ENCODE measurements around the gene LRP6. TPM values are rescaled to one million over a fixed set of nuclear protein-coding genes. Genes with fewer than 3 reads are reported as not detected.
"Not testable (repeated sequence)": the region's sequence is repeated elsewhere in the genome, so short reads cannot be mapped to it uniquely, and the experiment has no call there.

Gene LRP6
- total RNA-seq, 2 donors from 2014 or later = 26.2 to 37.9 TPM

DNA sequence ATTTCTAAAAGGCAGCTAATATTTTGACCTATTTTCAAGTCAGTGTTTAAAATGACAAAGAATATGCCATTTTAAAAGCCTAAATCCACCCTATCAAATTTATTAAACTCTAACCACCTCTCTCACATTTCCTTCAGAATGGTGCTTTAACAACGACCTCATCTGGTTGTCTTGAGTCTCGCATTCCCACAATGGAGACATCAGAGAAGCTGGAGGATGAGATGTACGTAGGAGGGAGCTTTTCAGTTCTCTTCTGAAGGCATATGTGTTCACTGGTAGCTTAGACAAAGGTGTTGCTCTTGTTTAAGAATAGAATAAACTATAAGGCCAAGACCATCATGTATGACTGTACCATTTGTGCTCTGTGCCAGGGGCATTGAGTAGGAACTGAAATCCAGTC is 113.2 kb downstream of the LRP6 start:
- no peaks in the 10 kb centered on the region for H3K36me3 ChIP-seq
- TF ChIP-seq, protein P1, sequence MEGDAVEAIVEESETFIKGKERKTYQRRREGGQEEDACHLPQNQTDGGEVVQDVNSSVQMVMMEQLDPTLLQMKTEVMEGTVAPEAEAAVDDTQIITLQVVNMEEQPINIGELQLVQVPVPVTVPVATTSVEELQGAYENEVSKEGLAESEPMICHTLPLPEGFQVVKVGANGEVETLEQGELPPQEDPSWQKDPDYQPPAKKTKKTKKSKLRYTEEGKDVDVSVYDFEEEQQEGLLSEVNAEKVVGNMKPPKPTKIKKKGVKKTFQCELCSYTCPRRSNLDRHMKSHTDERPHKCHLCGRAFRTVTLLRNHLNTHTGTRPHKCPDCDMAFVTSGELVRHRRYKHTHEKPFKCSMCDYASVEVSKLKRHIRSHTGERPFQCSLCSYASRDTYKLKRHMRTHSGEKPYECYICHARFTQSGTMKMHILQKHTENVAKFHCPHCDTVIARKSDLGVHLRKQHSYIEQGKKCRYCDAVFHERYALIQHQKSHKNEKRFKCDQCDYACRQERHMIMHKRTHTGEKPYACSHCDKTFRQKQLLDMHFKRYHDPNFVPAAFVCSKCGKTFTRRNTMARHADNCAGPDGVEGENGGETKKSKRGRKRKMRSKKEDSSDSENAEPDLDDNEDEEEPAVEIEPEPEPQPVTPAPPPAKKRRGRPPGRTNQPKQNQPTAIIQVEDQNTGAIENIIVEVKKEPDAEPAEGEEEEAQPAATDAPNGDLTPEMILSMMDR (IDR thresholded peaks at IDR 0.05) = no peak
- H3K4me3 ChIP-seq = no peak overlapping the region
- H3K4me1 ChIP-seq = no peaks in the 10 kb centered on the region
- H3K27ac ChIP-seq = no peak overlapping the region
- no peak for DNase-seq
- H3K9ac ChIP-seq (ENCODE audit: low read depth in 2 of 2, low read length in 2 of 2) = no peak overlapping the region
- H3K27me3 ChIP-seq = no peaks in the 10 kb centered on the region
- intact Hi-C loops (cut with DNase I) = no loop called here
- no peaks in the 10 kb centered on the region for H3K9me3 ChIP-seq

GRCh38 chr12:12147111-12147510 is 119.7 kb downstream of the LRP6 start:
- H3K27me3 ChIP-seq = no peaks in the 10 kb centered on the region
- H3K36me3 ChIP-seq = no peaks in the 10 kb centered on the region
- H3K27ac ChIP-seq = no peak overlapping the region
- H3K9me3 ChIP-seq = no peaks in the 10 kb centered on the region
- DNase-seq = no peak
- no peak overlapping the region for H3K4me3 ChIP-seq
- no peak overlapping the region for H3K9ac ChIP-seq (ENCODE audit: low read depth in 2 of 2, low read length in 2 of 2)
- intact Hi-C loops (cut with DNase I) = no loop called here
- no peaks in the 10 kb centered on the region for H3K4me1 ChIP-seq
- TF ChIP-seq, protein P1 (IDR thresholded peaks at IDR 0.05) = no peak

DNA sequence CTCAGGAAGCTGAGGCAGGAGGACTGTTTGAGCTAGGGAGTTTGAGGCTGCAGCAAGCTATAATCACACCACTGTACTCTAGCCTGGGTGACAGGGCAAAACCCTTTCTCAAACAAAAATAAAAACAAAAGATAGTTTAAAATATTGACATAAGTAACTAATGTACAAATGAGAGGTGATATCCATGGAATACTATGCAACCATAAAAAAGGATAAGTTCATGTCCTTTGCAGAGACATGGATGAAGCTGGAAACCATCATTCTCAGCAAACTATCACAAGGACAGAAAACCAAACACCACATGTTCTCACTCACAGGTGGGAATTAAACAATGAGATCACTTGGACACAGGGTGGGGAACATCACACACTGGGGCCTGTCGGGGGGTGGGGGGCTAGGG is 122.3 kb downstream of the LRP6 start:
- H3K36me3 ChIP-seq; H3K9ac ChIP-seq (ENCODE audit: low read depth in 2 of 2, low read length in 2 of 2); H3K4me3 ChIP-seq; H3K9me3 ChIP-seq; H3K27ac ChIP-seq; intact Hi-C loops (cut with DNase I); H3K27me3 ChIP-seq; DNase-seq; H3K4me1 ChIP-seq: not testable (repeated sequence)

DNA sequence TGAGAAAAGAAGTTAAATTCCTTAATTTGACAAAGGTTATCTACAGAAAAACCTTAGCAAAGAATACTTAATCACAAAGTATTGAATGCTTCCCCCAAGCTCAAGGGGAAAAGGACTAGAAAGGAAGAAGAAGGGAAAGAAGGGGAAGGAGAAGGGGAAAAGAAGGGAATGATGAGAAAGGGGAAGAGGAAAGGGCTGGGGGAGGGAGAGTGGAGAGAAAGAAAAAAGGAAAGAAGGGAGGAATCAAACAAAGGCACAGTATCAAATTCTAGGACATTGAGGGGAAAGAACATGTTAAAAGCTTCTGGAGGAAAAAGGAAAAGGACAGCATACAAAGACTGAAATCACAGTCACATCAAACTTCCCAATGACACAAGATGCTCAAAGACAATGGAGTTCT is 125.8 kb downstream of the LRP6 start:
- no peaks in the 10 kb centered on the region for H3K9me3 ChIP-seq
- H3K27ac ChIP-seq = no peak overlapping the region
- intact Hi-C loops (cut with DNase I) = no loop called here
- no peak overlapping the region for H3K9ac ChIP-seq (ENCODE audit: low read depth in 2 of 2, low read length in 2 of 2)
- no peaks in the 10 kb centered on the region for H3K4me1 ChIP-seq
- no peak overlapping the region for H3K4me3 ChIP-seq
- no peaks in the 10 kb centered on the region for H3K27me3 ChIP-seq
- TF ChIP-seq, protein P1 (IDR thresholded peaks at IDR 0.05) = no peak
- no peaks in the 10 kb centered on the region for H3K36me3 ChIP-seq
- DNase-seq = no peak

DNA sequence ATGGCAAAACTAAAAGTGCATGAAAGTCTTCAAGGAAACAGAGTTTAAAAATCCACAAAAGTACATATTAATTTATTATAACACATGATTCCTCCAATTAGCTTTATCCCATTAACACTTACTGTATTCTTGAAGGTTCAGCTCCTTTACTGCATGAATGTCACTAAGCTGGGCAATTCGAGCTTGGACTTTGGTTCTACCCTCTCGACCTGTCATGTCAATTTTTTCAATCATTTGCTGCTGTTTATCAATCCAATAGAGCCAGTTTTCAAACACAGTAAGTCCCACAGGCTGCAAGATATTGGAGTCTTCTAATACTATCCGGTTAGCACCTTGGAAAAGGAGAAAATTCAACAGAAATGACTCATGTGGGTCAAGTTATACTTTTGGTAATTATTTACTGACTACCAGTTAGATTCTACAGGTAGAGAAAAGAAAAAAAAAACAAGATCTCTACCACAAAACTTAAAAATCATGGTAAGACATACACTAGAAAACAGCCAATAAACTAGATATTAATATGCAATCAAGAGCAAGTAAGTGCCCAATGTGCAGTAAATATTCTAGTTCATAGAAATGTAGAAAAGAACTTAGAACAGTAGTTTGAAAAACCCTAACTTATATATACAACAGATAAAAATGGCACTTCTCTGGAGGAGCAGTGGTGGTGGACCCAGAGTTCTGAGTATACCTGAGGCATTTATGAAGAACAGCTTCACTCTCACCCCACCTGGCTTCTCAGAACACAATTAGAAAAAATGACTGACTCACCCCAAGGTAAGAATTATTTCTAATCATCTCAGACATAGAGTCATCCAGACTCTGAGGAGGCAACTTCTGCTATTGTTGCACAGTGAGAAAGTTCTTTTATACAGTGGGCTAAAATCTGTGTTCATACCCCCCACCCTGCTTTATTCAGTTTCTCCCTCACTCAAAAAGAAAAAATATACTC is 128.4 kb downstream of the LRP6 start:
- no peak overlapping the region for H3K4me3 ChIP-seq
- H3K9me3 ChIP-seq = no peaks in the 10 kb centered on the region
- H3K27ac ChIP-seq = no peak overlapping the region
- intact Hi-C loops (cut with DNase I) = no loop called here
- no peaks in the 10 kb centered on the region for H3K4me1 ChIP-seq
- no peaks in the 10 kb centered on the region for H3K27me3 ChIP-seq
- TF ChIP-seq, protein P1 (IDR thresholded peaks at IDR 0.05) = no peak
- DNase-seq = no peak
- no peak overlapping the region for H3K9ac ChIP-seq (ENCODE audit: low read depth in 2 of 2, low read length in 2 of 2)
- no peaks in the 10 kb centered on the region for H3K36me3 ChIP-seq

DNA sequence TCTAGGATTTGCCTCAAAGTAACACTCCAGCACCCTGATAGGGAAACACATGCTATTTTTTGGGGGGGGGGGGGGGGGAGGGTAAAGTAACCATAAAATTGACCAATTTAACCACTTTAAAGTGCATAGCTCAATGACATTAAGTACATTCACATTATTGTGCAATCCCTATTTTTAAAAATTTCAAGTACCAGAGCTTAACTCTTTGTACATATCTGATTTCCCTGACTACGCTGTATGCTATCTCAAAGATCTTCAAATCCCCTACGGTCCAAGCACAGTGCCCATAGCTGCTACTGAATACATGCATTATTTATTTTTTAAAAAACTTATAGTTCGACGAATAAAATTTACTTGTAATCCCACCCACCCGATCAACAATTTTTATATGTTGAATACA is 133.1 kb downstream of the LRP6 start:
- no peak for DNase-seq
- intact Hi-C loops (cut with DNase I) = no loop called here
- Histone ChIP-seq H3K9ac (ENCODE audit: low read depth in 2 of 2, low read length in 2 of 2) (no peak overlapping the region), H3K36me3 (no peaks in the 10 kb centered on the region), H3K4me1 (no peaks in the 10 kb centered on the region), H3K27me3 (no peaks in the 10 kb centered on the region), H3K9me3 (no peaks in the 10 kb centered on the region), H3K4me3 (no peak overlapping the region), H3K27ac (no peak overlapping the region)
- TF ChIP-seq, protein P1 (IDR thresholded peaks at IDR 0.05) = no peak

Data from colonic mucosa (tissue), 4 donors.